Keratinocyte (primary cell): ENCODE results near the gene FAM13A. TPM values are rescaled to one million over a fixed set of nuclear protein-coding genes. Genes with fewer than 3 reads are reported as not detected.

Source experiments
- DNase-seq: peaks from one replicate; pipeline ENCODE4 v3.0.0-alpha.2; 2011; ENCODE audit warnings: low read depth, missing footprints, low spot score
- FAIRE-seq: peaks from 2 replicates; lab custom pipeline; 2011; peaks lifted over from hg19 to GRCh38; lab: Jason Lieb, UNC
- H2AFZ ChIP-seq: 2 replicates; pipeline ENCODE4 v1.6.0; 2012; ENCODE audit warnings: low read length, control low read depth, inconsistent platforms; ENCODE audit not compliant: control insufficient read depth
- H3K27ac ChIP-seq: 2 replicates; pipeline ENCODE4 v1.5.1; 2011; ENCODE audit warnings: low read length; ENCODE audit not compliant: control insufficient read depth, insufficient read depth
- H3K27me3 ChIP-seq: 3 replicates; pipeline ENCODE4 v1.6.0; 2011; ENCODE audit warnings: low read length; ENCODE audit not compliant: control insufficient read depth, insufficient read depth; ENCODE audit errors: extremely low read depth
- H3K36me3 ChIP-seq, 2 experiments: 2 replicates in 1 of 2; 3 replicates in 1 of 2; pipeline ENCODE4 v1.5.1; 2011; ENCODE audit warnings: low read length in 2 of 2, mild to moderate bottlenecking in 1 of 2; ENCODE audit not compliant: control insufficient read depth in 2 of 2, insufficient read depth in 2 of 2; ENCODE audit errors: extremely low read depth in 1 of 2
- H3K4me1 ChIP-seq: 3 replicates; pipeline ENCODE4 v1.5.1; 2011; ENCODE audit warnings: low read length; ENCODE audit not compliant: control insufficient read depth, insufficient read depth; ENCODE audit errors: extremely low read depth
- H3K4me2 ChIP-seq: 3 replicates; pipeline ENCODE4 v1.6.0; 2011; ENCODE audit warnings: low read depth, low read length; ENCODE audit not compliant: control insufficient read depth, insufficient read depth; ENCODE audit errors: extremely low read depth
- H3K4me3 ChIP-seq, 3 experiments: fragments of 200-600 bp in 1 of 3; sonication (generic) in 1 of 3; 2 replicates in 2 of 3; 3 replicates in 1 of 3; pipeline ENCODE4 v1.5.1; 2011 to 2016; ENCODE audit warnings: low read length in 3 of 3, mild to moderate bottlenecking in 3 of 3, control low read depth in 2 of 3, inconsistent platforms in 1 of 3, low read depth in 1 of 3, mixed read lengths in 1 of 3, mixed run types in 1 of 3, moderate library complexity in 1 of 3; ENCODE audit not compliant: control insufficient read depth in 2 of 3, insufficient read depth in 2 of 3; ENCODE audit errors: extremely low read depth in 1 of 3
- H3K79me2 ChIP-seq: 2 replicates; pipeline ENCODE4 v1.6.0; 2012; ENCODE audit warnings: low read length; ENCODE audit not compliant: control insufficient read depth, insufficient read depth
- H3K9ac ChIP-seq: 3 replicates; pipeline ENCODE4 v1.6.0; 2011; ENCODE audit warnings: low read length; ENCODE audit not compliant: control insufficient read depth, insufficient read depth; ENCODE audit errors: extremely low read depth
- H3K9me1 ChIP-seq: 3 replicates; pipeline ENCODE4 v1.6.0; 2011; ENCODE audit warnings: low read length; ENCODE audit not compliant: control insufficient read depth, insufficient read depth; ENCODE audit errors: extremely low read depth
- H3K9me3 ChIP-seq: 2 replicates; pipeline ENCODE4 v1.5.1; 2012; ENCODE audit warnings: low read depth, low read length; ENCODE audit not compliant: control insufficient read depth
- H4K20me1 ChIP-seq: 3 replicates; pipeline ENCODE4 v1.6.0; 2011; ENCODE audit warnings: low read length; ENCODE audit not compliant: control insufficient read depth, insufficient read depth; ENCODE audit errors: extremely low read depth
- CTCF ChIP-seq, 3 experiments: IDR thresholded peaks in 1 of 3; conservative IDR thresholded peaks in 1 of 3; optimal IDR thresholded peaks in 1 of 3; 2 replicates in 2 of 3; 3 replicates in 1 of 3; pipeline versions ENCODE3 to v1.5.1; 2011; ENCODE audit warnings: low read length in 3 of 3, mild to moderate bottlenecking in 3 of 3, moderate library complexity in 2 of 3, control low read depth in 1 of 3, inconsistent platforms in 1 of 3; ENCODE audit not compliant: insufficient read depth in 2 of 3; ENCODE audit errors: extremely low read depth in 1 of 3
- EZH2 ChIP-seq: IDR thresholded peaks from one replicate; pipeline ENCODE4 v1.6.1; 2012; ENCODE audit warnings: inconsistent platforms, mild to moderate bottlenecking, low read length, moderate library complexity
- dilution Hi-C: fragments of 300-500 bp; cut with MboI; formaldehyde crosslinking; loops from one replicate; pipeline ENCODE4 v1.7.0; 2020; ENCODE audit warnings: low sequenced_read_pairs; ENCODE audit not compliant: extremely low pct_ligation_motif_present
- polyA plus RNA-seq, 5 experiments: library from polyadenylated mRNA; depleted of rRNA in 3 of 5; stranded (reverse) in 3 of 5; stranded (forward) in 1 of 5; unstranded in 1 of 5; fragments of >200 nt; gene quantifications; 1 replicate in 1 of 5; 2 replicates in 3 of 5; 3 replicates in 1 of 5; pipeline versions ENCODE4 v1.2.1 to v1.2.3, GENCODE V29; 2011 to 2012; ENCODE audit warnings: missing spikeins in 2 of 5, low read depth in 1 of 5, low replicate concordance in 1 of 5

FAM13A gene
- polyA plus RNA-seq, 1 donor (not counting 4 experiments of a cell fraction or from before 2014, with no cell fraction given), result 6.0 TPM

DNA sequence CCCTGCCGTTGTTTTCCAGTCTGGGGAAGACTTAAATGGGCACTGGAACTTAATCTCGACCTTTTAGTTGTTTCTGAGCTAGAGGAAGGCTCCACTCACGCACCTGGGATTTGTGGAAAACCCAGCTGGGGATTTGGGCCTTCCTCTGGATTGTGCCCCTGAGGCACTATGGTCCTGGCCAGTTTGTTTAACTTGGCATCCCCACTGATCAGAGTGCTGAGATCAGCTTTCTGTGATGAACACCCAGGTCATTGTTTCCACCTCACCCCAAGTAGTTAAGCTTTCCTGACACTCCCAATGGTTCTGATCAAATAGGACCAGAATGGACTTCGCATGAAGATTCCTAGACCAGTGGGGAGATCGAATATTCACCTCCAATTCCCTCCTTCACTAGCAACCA is 338.9 kb downstream of the FAM13A start:
- TF ChIP-seq EZH2 (no peak), CTCF (optimal IDR thresholded peaks at IDR 0.05 in 1 of 3, IDR thresholded peaks at IDR 0.05 in 1 of 3, conservative IDR thresholded peaks at IDR 0.05 in 1 of 3; ENCODE audit: extremely low read depth in 1 of 3, insufficient read depth in 2 of 3, low read length in 3 of 3) (no peak)
- Histone ChIP-seq H3K4me2 (no peak overlapping the region), H3K36me3 (peaks cover 6 to 19% of the 10 kb centered on the region in 2 experiments), H3K9ac (no peak overlapping the region), H4K20me1 (no peaks in the 10 kb centered on the region), H3K79me2 (no peaks in the 10 kb centered on the region), H3K9me1 (no peaks in the 10 kb centered on the region), H3K27ac (no peak overlapping the region), H3K27me3 (no peaks in the 10 kb centered on the region), H3K9me3 (no peaks in the 10 kb centered on the region), H3K4me1 (peaks cover 2% of the 10 kb centered on the region), H2AFZ (no peak overlapping the region), H3K4me3 (no peak overlapping the region)
- FAIRE-seq, result no peak
- dilution Hi-C loops, result no loop called here
- no peak for DNase-seq

DNA sequence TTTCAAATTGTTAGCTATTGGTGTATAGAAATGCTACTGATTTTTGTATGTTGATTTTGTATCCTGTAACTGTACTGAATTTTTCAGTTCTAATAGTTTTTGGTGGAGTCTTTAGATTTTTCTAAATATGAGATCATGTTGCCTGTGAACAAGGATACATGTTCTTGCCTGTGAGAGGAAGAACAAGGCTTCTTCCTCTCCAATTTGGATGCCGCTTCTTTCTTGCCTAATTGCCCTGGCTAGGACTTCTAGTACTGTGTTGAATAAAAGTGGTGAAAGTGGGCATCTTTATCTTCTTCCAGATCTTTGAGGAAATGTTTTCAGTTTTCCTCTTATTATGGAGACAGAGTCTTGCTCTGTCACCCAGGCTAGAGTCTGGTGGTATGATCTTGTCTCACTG is 343.2 kb downstream of the FAM13A start:
- H3K9me3 ChIP-seq, result no peaks in the 10 kb centered on the region
- FAIRE-seq (no peak), DNase-seq (no peak)
- H3K4me2 ChIP-seq, result no peak overlapping the region
- H3K4me3 ChIP-seq, result no peak overlapping the region
- dilution Hi-C loops, result no loop called here
- peaks cover 2% of the 10 kb centered on the region for H3K4me1 ChIP-seq
- no peak overlapping the region for H2AFZ ChIP-seq
- H3K9ac ChIP-seq, result no peak overlapping the region
- peaks cover 4 to 8% of the 10 kb centered on the region in 2 experiments for H3K36me3 ChIP-seq
- TF ChIP-seq EZH2 (no peak), CTCF (optimal IDR thresholded peaks at IDR 0.05 in 1 of 3, IDR thresholded peaks at IDR 0.05 in 1 of 3, conservative IDR thresholded peaks at IDR 0.05 in 1 of 3; ENCODE audit: extremely low read depth in 1 of 3, insufficient read depth in 2 of 3, low read length in 3 of 3) (no peak)
- no peaks in the 10 kb centered on the region for H3K79me2 ChIP-seq
- H3K27ac ChIP-seq, result no peak overlapping the region
- no peaks in the 10 kb centered on the region for H3K9me1 ChIP-seq
- H3K27me3 ChIP-seq, result no peaks in the 10 kb centered on the region
- no peaks in the 10 kb centered on the region for H4K20me1 ChIP-seq
